IPS-NIHi11 (cell line): Measurements from ENCODE around the gene MAP2K7.

Experiments used
- DNase-seq: peaks from one replicate; pipeline ENCODE4 v3.0.0; 2012; ENCODE audit warnings: mixed read lengths, low spot score

Gene MAP2K7

GRCh38 chr19:7867092-7867844 is 36.4 kb upstream of the MAP2K7 start:
- DNase-seq, result no peak

- DNase-seq, result no peak
Measured at GRCh38 chr19:7868326-7868670, 35.4 kb upstream of the MAP2K7 start.

- peak; percentile 76 for DNase-seq
Measured at GRCh38 chr19:7868671-7869452, 34.8 kb upstream of the MAP2K7 start.

- DNase-seq, result peak; percentile 50
Measured at GRCh38 chr19:7869453-7869909, 34.2 kb upstream of the MAP2K7 start.

- DNase-seq, result no peak
Measured at GRCh38 chr19:7869910-7870511, 33.7 kb upstream of the MAP2K7 start.

GRCh38 chr19:7870571-7871436 is 32.9 kb upstream of the MAP2K7 start:
- no peak for DNase-seq

GRCh38 chr19:7871437-7872305 is 32.0 kb upstream of the MAP2K7 start:
- DNase-seq, result peak; percentile 71

GRCh38 chr19:7872306-7873204 is 31.1 kb upstream of the MAP2K7 start:
- no peak for DNase-seq

GRCh38 chr19:7873304-7874075 is 30.2 kb upstream of the MAP2K7 start:
- DNase-seq, result no peak

- DNase-seq, result peak; percentile 82
Measured at GRCh38 chr19:7874076-7874896, 29.4 kb upstream of the MAP2K7 start, which contains the start of gene PRR36. Gene PRR36 (minus strand): TSS chr19:7874390. CDS start chr19:7873689, 701 bp downstream.

- DNase-seq, result no peak
Measured at GRCh38 chr19:7874897-7875273, 28.8 kb upstream of the MAP2K7 start.

GRCh38 chr19:7877249-7877836 is 26.3 kb upstream of the MAP2K7 start:
- DNase-seq, result no peak

- DNase-seq, result no peak
Measured at GRCh38 chr19:7879111-7879807, 24.4 kb upstream of the MAP2K7 start.

- no peak for DNase-seq
Measured at GRCh38 chr19:7879836-7880235, 23.8 kb upstream of the MAP2K7 start.

GRCh38 chr19:7881910-7882309 is 21.8 kb upstream of the MAP2K7 start:
- no peak for DNase-seq

GRCh38 chr19:7883105-7883504 is 20.6 kb upstream of the MAP2K7 start:
- no peak for DNase-seq
